Activated B cell treated with CpG ODN at 0.5 μM for 24 hours (primary cell): ENCODE measurements around the gene DOCK3. TPM values are rescaled to one million over a fixed set of nuclear protein-coding genes. Genes with fewer than 3 reads are reported as not detected.

Experiments used
- ATAC-seq: fragments of 200-7000 bp; cut with Tn5 transposase; one replicate; pipeline ENCODE4 v1.10.0; 2021; ENCODE audit warnings: low read depth, mild to moderate bottlenecking, moderate library complexity
- CTCF ChIA-PET: fragments of 350-600 bp; sonication (Branson Sonifier 250); formaldehyde crosslinking; loops from one replicate; lab custom pipeline; 2021; ENCODE audit warnings: antibody characterized with exemption; lab: Charles Lee
- POLR2A ChIA-PET: fragments of 350-600 bp; sonication (Branson Sonifier 250); formaldehyde crosslinking; loops from one replicate; lab custom pipeline; 2021; ENCODE audit warnings: antibody characterized with exemption; lab: Charles Lee
- DNase-seq: peaks from one replicate; pipeline ENCODE4 v3.0.0; 2022
- H3K27ac Mint-ChIP-seq: one replicate; pipeline ENCODE4 v1.8.0; 2020; ENCODE audit warnings: mixed read lengths
- H3K27me3 Mint-ChIP-seq: one replicate; pipeline ENCODE4 v1.8.0; 2021; ENCODE audit warnings: mixed read lengths
- H3K36me3 Mint-ChIP-seq: one replicate; pipeline ENCODE4 v1.8.0; 2021; ENCODE audit warnings: low read depth, mixed read lengths
- H3K4me1 Mint-ChIP-seq: one replicate; pipeline ENCODE4 v1.8.0; 2021; ENCODE audit warnings: mixed read lengths
- H3K4me3 Mint-ChIP-seq: one replicate; pipeline ENCODE4 v1.8.0; 2020; ENCODE audit warnings: mild to moderate bottlenecking, mixed read lengths
- H3K9me3 Mint-ChIP-seq: one replicate; pipeline ENCODE4 v1.8.0; 2020; ENCODE audit warnings: mixed read lengths
- intact Hi-C: fragments of 100-400 bp; cut with micrococcal nuclease; formaldehyde crosslinking; loops from one replicate; pipeline ENCODE4 v1.15.1; 2024
- total RNA-seq: library from RNA; stranded (reverse); gene quantifications from 2 replicates; pipeline ENCODE4 v1.2.3, GENCODE V29; 2022
- TF ChIP-seq, protein P1 (sequence below): fragments of 200-600 bp; IDR thresholded peaks from one replicate; pipeline ENCODE4 v1.8.0; 2022; ENCODE audit warnings: antibody characterized with exemption, mild to moderate bottlenecking

Gene DOCK3
- total RNA-seq, 1 donor from 2014 or later = 0.04 TPM

- peaks cover 4% of the 10 kb centered on the region for H3K27me3 Mint-ChIP-seq
- CTCF ChIA-PET = no interaction called here
- POLR2A ChIA-PET = no interaction called here
- H3K4me3 Mint-ChIP-seq = no peak overlapping the region
- TF ChIP-seq, protein P1, sequence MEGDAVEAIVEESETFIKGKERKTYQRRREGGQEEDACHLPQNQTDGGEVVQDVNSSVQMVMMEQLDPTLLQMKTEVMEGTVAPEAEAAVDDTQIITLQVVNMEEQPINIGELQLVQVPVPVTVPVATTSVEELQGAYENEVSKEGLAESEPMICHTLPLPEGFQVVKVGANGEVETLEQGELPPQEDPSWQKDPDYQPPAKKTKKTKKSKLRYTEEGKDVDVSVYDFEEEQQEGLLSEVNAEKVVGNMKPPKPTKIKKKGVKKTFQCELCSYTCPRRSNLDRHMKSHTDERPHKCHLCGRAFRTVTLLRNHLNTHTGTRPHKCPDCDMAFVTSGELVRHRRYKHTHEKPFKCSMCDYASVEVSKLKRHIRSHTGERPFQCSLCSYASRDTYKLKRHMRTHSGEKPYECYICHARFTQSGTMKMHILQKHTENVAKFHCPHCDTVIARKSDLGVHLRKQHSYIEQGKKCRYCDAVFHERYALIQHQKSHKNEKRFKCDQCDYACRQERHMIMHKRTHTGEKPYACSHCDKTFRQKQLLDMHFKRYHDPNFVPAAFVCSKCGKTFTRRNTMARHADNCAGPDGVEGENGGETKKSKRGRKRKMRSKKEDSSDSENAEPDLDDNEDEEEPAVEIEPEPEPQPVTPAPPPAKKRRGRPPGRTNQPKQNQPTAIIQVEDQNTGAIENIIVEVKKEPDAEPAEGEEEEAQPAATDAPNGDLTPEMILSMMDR = no peak
- ATAC-seq (no peak), DNase-seq (no peak)
- H3K27ac Mint-ChIP-seq = no peak overlapping the region
- intact Hi-C loops = no loop called here
- H3K9me3 Mint-ChIP-seq = no peaks in the 10 kb centered on the region
- no peaks in the 10 kb centered on the region for H3K36me3 Mint-ChIP-seq
- H3K4me1 Mint-ChIP-seq = no peaks in the 10 kb centered on the region
These were observed 669.4 kb downstream of the DOCK3 start for GRCh38 chr3:51343918-51344687.

- H3K27ac Mint-ChIP-seq = no peak overlapping the region
- H3K9me3 Mint-ChIP-seq = no peaks in the 10 kb centered on the region
- ChIA-PET POLR2A (no interaction called here), CTCF (no interaction called here)
- no peak for ATAC-seq
- DNase-seq = no peak
- intact Hi-C loops = no loop called here
- no peaks in the 10 kb centered on the region for H3K4me1 Mint-ChIP-seq
- H3K4me3 Mint-ChIP-seq = no peak overlapping the region
- H3K27me3 Mint-ChIP-seq = peaks cover 12% of the 10 kb centered on the region
- TF ChIP-seq, protein P1 = no peak
- no peaks in the 10 kb centered on the region for H3K36me3 Mint-ChIP-seq
These were observed 676.0 kb downstream of the DOCK3 start for GRCh38 chr3:51350751-51351150.

- Mint-ChIP-seq H3K36me3 (no peaks in the 10 kb centered on the region), H3K27ac (no peak overlapping the region), H3K4me3 (no peak overlapping the region), H3K27me3 (peaks cover 14% of the 10 kb centered on the region), H3K9me3 (no peaks in the 10 kb centered on the region), H3K4me1 (no peaks in the 10 kb centered on the region)
- POLR2A ChIA-PET = no interaction called here
- CTCF ChIA-PET = no interaction called here
- TF ChIP-seq, protein P1 = no peak
- ATAC-seq = no peak
- intact Hi-C loops = no loop called here
- DNase-seq = no peak
These were observed 678.4 kb downstream of the DOCK3 start for GRCh38 chr3:51353131-51353530.

GRCh38 chr3:51353691-51354090 is 679.0 kb downstream of the DOCK3 start:
- H3K27ac Mint-ChIP-seq = no peak overlapping the region
- peaks cover 11% of the 10 kb centered on the region for H3K27me3 Mint-ChIP-seq
- TF ChIP-seq, protein P1 = no peak
- DNase-seq = no peak
- no peaks in the 10 kb centered on the region for H3K4me1 Mint-ChIP-seq
- H3K9me3 Mint-ChIP-seq = no peaks in the 10 kb centered on the region
- ATAC-seq = no peak
- intact Hi-C loops = no loop called here
- ChIA-PET CTCF (no interaction called here), POLR2A (no interaction called here)
- no peak overlapping the region for H3K4me3 Mint-ChIP-seq
- H3K36me3 Mint-ChIP-seq = no peaks in the 10 kb centered on the region

DNA sequence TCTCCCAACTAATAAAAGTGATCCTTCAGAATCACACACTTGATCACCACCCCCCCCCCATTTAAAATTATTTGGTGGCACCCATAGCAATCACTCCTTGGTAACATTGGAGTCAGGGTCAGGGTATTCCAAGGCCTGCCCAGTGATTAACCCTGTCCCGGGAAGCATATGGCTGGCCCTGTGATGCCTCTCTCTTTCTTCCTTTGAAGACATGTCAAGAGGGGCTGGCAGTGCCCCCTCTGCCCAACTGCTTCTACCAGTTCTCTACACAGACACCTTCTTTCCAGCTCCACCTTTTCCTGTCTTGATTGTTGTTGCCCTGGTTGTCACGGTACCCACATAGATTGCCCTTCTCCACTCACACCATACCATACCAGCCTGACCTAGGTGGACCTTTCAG is 679.4 kb downstream of the DOCK3 start:
- Mint-ChIP-seq H3K27ac (no peak overlapping the region), H3K4me3 (no peak overlapping the region), H3K27me3 (peaks cover 11% of the 10 kb centered on the region), H3K36me3 (no peaks in the 10 kb centered on the region), H3K4me1 (no peaks in the 10 kb centered on the region), H3K9me3 (no peaks in the 10 kb centered on the region)
- intact Hi-C loops = no loop called here
- DNase-seq = no peak
- no peak for ATAC-seq
- TF ChIP-seq, protein P1 = no peak
- ChIA-PET POLR2A (no interaction called here), CTCF (no interaction called here)
